ENCODE measurements around the gene IFRD2. TPM values are rescaled to one million over a fixed set of nuclear protein-coding genes. Genes with fewer than 3 reads are reported as not detected.

Gene IFRD2
- total RNA-seq, 1 experiment from 2014 or later = 111 TPM

- Histone ChIP-seq H3K27ac (ENCODE audit: low read length) (peak overlapping the region; percentile 83), H3K9me3 (ENCODE audit: control insufficient read depth, insufficient read depth, low read depth, low read length) (no peaks in the 10 kb centered on the region), H3K4me1 (ENCODE audit: control insufficient read depth, insufficient read depth, low read length) (peaks cover 27% of the 10 kb centered on the region), H3K27me3 (ENCODE audit: control insufficient read depth, insufficient read depth, low read length) (no peaks in the 10 kb centered on the region), H3K4me3 (ENCODE audit: low read depth in 2 of 2, low read length in 2 of 2) (peak overlapping the region; percentile 83 to 86), H3K36me3 (ENCODE audit: control insufficient read depth, insufficient read depth, low read length) (no peaks in the 10 kb centered on the region; the same call in 1 of the 2 replicates)
- DNase-seq (ENCODE audit: low read depth, low spot score) (no peak), ATAC-seq (peak; percentile 54)
- ChIA-PET CTCF (interaction anchor here (0.6 kb wide), 1 partner anchor 11 kb away, joined by 3 read pairs; no protein-coding TSS in a partner anchor), POLR2A (interaction anchor here (0.6 kb wide), 3 partner anchors 12 to 62 kb away, joined by 10 to 16 read pairs (median 15); partner anchors contain the start of genes HYAL3 and NAA80)
- intact Hi-C loops (cut with micrococcal nuclease; ENCODE audit: unreplicated experiment) (no loop called here), in situ Hi-C loops (cut with HindIII; ENCODE audit: low pct_unique_long_range_greater_than_20kb, low sequenced_read_pairs) (no loop called here)
- no TSS peak for BruUV-seq (replicated peaks)
- TF ChIP-seq POLR2AphosphoS5 (IDR thresholded peaks at IDR 0.05; ENCODE audit: low read depth, low read length) (0 out of 2 replicates have a peak, but pooled peaks have one; percentile 16), SIN3A (IDR thresholded peaks at IDR 0.05; ENCODE audit: borderline replicate concordance, insufficient read depth, low read depth, low read length) (no peak)
Measured at GRCh38 chr3:50237754-50238548, 54.3 kb downstream of the IFRD2 start.

Other genes with a start within 250 kb of the IFRD2 start
- gene RBM5, start 203.5 kb downstream of the IFRD2 start, total RNA-seq (2021; ENCODE audit: unreplicated experiment) = 86.6 TPM
- gene SEMA3F, start 137.1 kb downstream of the IFRD2 start, total RNA-seq (2021; ENCODE audit: unreplicated experiment) = 69.6 TPM
- not detected for gene GNAT1, start 100.8 kb downstream of the IFRD2 start, total RNA-seq (2021; ENCODE audit: unreplicated experiment)
- 6.0 TPM for gene SLC38A3, start 87.2 kb downstream of the IFRD2 start, total RNA-seq (2021; ENCODE audit: unreplicated experiment)
- gene GNAI2, start 56.2 kb downstream of the IFRD2 start, total RNA-seq (2021; ENCODE audit: unreplicated experiment) = 170 TPM
- 1.4 TPM for gene SEMA3B, start 23.3 kb downstream of the IFRD2 start, total RNA-seq (2021; ENCODE audit: unreplicated experiment)
- not detected for gene LSMEM2, start 13.3 kb downstream of the IFRD2 start, total RNA-seq (2021; ENCODE audit: unreplicated experiment)
- gene HYAL3, start 7.0 kb upstream of the IFRD2 start, total RNA-seq (2021; ENCODE audit: unreplicated experiment) = 3.9 TPM
- 7.2 TPM for gene NAA80, start 7.0 kb upstream of the IFRD2 start, total RNA-seq (2021; ENCODE audit: unreplicated experiment)
- gene HYAL1, start 11.1 kb upstream of the IFRD2 start, total RNA-seq (2021; ENCODE audit: unreplicated experiment) = 0.18 TPM
- gene HYAL2, start 30.3 kb upstream of the IFRD2 start, total RNA-seq (2021; ENCODE audit: unreplicated experiment) = 41.5 TPM
- 35.3 TPM for gene TUSC2, start 35.8 kb upstream of the IFRD2 start, total RNA-seq (2021; ENCODE audit: unreplicated experiment)
- 17.4 TPM for gene RASSF1, start 48.4 kb upstream of the IFRD2 start, total RNA-seq (2021; ENCODE audit: unreplicated experiment)
- gene ZMYND10, start 53.3 kb upstream of the IFRD2 start, total RNA-seq (2021; ENCODE audit: unreplicated experiment) = 3.6 TPM
- 14.6 TPM for gene NPRL2, start 58.3 kb upstream of the IFRD2 start, total RNA-seq (2021; ENCODE audit: unreplicated experiment)
- 27.5 TPM for gene CYB561D2, start 58.4 kb upstream of the IFRD2 start, total RNA-seq (2021; ENCODE audit: unreplicated experiment)
- 30.2 TPM for gene TMEM115, start 67.1 kb upstream of the IFRD2 start, total RNA-seq (2021; ENCODE audit: unreplicated experiment)
- 0.59 TPM for gene CACNA2D2, start 211.2 kb upstream of the IFRD2 start, total RNA-seq (2021; ENCODE audit: unreplicated experiment)

Data from Panc1 (cell line).